Tibial nerve (tissue), 4 donors: ENCODE data around the gene BCL2L15. TPM values are rescaled to one million over a fixed set of nuclear protein-coding genes. Genes with fewer than 3 reads are reported as not detected.
A peak's percentile ranks its signal among the peaks of the same experiment; 100 is the strongest.

Source experiments
- DNase-seq, 2 donors: peaks; one replicate each; pipeline ENCODE4 v3.0.0-alpha.2; 2019; ENCODE audit warnings: low spot score in 2 of 2
- H3K27ac ChIP-seq, 4 donors: fragments of 200-600 bp; sonication (generic) in 3 of 4; one replicate each; pipeline ENCODE4 v1.5.1; 2017 to 2019; ENCODE audit warnings: mild to moderate bottlenecking in 1 of 4
- H3K27me3 ChIP-seq, 2 donors: fragments of 200-600 bp; sonication (generic) in 1 of 2; one replicate each; pipeline versions ENCODE4 v1.5.1 to v1.6.0; 2017 to 2019
- H3K36me3 ChIP-seq, 3 donors: fragments of 200-600 bp; sonication (generic); one replicate each; pipeline ENCODE4 v1.5.1; 2018 to 2019
- H3K4me1 ChIP-seq, 4 donors: fragments of 200-600 bp; sonication (generic) in 3 of 4; one replicate each; pipeline ENCODE4 v1.5.1; 2017 to 2019
- H3K4me3 ChIP-seq, 4 donors: fragments of 200-600 bp; sonication (generic) in 3 of 4; one replicate each; pipeline ENCODE4 v1.5.1; 2017 to 2019; ENCODE audit warnings: mild to moderate bottlenecking in 1 of 4, moderate library complexity in 1 of 4
- H3K9me3 ChIP-seq, 4 donors: fragments of 200-600 bp; sonication (generic) in 3 of 4; one replicate each; pipeline ENCODE4 v1.5.1; 2017 to 2019
- CTCF ChIP-seq, 5 experiments: fragments of 200-600 bp in 3 of 5; fragments of 450-650 bp in 2 of 5; sonication (generic) in 3 of 5; IDR thresholded peaks; one replicate each; pipeline ENCODE4 v1.5.1; 2016 to 2019; ENCODE audit warnings: antibody characterized with exemption in 5 of 5, mild to moderate bottlenecking in 3 of 5, moderate library complexity in 2 of 5
- EP300 ChIP-seq, 2 donors: sonication (generic); formaldehyde crosslinking; IDR thresholded peaks; one replicate each; pipeline ENCODE4 v1.6.1; 2017; ENCODE audit warnings: antibody characterized with exemption in 2 of 2, mild to moderate bottlenecking in 1 of 2
- POLR2A ChIP-seq, 2 donors: fragments of 450-650 bp; IDR thresholded peaks; one replicate each; pipeline ENCODE4 v1.6.1; 2017; ENCODE audit warnings: antibody characterized with exemption in 2 of 2, mild to moderate bottlenecking in 2 of 2, moderate library complexity in 2 of 2
- WGBS, 2 donors: methylation state at CpG; one replicate each; pipeline ENCODE4 v1.1.5; 2018; 5-methylcytosine and 5-hydroxymethylcytosine counted together
- total RNA-seq, 4 donors: library from RNA; depleted of rRNA; stranded (reverse); fragments of >200 nt; gene quantifications; one replicate each; pipeline ENCODE4 v1.1.0, GENCODE V29; 2016

BCL2L15 gene
- total RNA-seq, 4 donors from 2014 or later, result 0.22 to 0.63 (median 0.35) TPM

GRCh38 chr1:113846391-113847035, 40.9 kb downstream of the BCL2L15 start:
- no peak overlapping the region for H3K27ac ChIP-seq
- WGBS, 2 donors, result 81% methylated on average over 2 of the region's 2 CpGs
- no peak for TF ChIP-seq POLR2A (IDR thresholded peaks at IDR 0.05)
- no peak for TF ChIP-seq CTCF (IDR thresholded peaks at IDR 0.05)
- no peak for TF ChIP-seq EP300 (IDR thresholded peaks at IDR 0.05)

DNA sequence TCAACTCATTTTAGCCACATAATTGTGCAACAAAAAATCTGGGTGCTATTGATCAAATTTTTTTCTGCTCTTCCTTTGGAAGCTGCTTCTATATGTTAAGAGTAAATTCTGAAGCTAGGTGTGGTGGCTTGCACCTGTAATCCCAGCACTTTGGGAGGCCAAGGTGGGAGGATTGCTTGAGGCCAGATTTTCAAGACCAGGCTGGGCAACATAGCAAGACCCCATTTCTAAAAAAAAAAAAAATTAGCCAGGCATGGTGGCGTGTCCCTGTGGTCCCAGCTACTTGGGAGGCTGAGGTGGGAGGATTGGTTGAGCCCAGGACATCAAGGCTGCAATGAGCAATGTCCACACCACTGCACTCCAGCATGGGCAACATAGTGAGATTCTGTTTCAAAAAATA, 50.8 kb downstream of the BCL2L15 start:
- Histone ChIP-seq H3K4me3 (no peak overlapping the region), H3K27ac (no peak overlapping the region), H3K36me3 (no peaks in the 10 kb centered on the region), H3K9me3 (no peaks in the 10 kb centered on the region), H3K4me1 (peaks cover 0 to 3% (median 0%) of the 10 kb centered on the region in 4 donors), H3K27me3 (no peaks in the 10 kb centered on the region)
- DNase-seq, result no peak
- TF ChIP-seq EP300 (IDR thresholded peaks at IDR 0.05) (no peak), CTCF (IDR thresholded peaks at IDR 0.05) (no peak)
- 88 to 89% methylated on average over 1 of the region's 1 CpG for WGBS, 2 donors

More at GRCh38 chr1:113846391-113847035, 40.9 kb downstream of the BCL2L15 start:
- Histone ChIP-seq H3K27me3 (no peaks in the 10 kb centered on the region), H3K4me3 (no peak overlapping the region), H3K4me1 (no peaks in the 10 kb centered on the region), H3K9me3 (peaks cover 0 to 4% (median 0%) of the 10 kb centered on the region in 4 donors), H3K36me3 (no peaks in the 10 kb centered on the region)
- no peak for DNase-seq

DNA sequence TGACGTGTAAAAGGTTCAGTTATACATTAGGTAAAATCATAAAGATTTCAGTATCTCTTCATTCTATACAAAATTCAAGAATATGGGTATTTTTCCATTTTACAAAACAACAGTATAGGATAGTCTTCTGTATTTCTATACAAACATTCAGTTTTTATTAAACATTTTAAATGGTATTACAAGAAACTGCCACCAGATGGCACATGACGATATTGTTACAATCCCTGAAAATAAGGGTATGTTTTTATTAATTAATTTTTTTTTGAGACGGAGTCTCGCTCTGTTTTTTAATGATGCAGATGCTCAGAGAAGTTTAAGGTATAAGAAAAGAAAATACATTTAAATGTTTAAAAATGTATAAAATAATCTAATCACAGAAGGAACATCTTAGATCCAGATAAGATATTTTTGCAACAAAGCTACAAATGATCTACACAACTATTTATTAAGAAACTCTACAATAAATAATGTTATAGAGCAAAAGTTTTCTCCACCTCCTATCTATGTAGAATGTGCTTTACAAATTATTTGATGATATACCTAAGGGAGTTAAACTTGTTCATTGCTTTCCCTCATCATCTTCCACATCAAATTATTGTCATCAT, 51.6 kb downstream of the BCL2L15 start:
- Histone ChIP-seq H3K9me3 (no peaks in the 10 kb centered on the region), H3K27ac (no peak overlapping the region), H3K36me3 (no peaks in the 10 kb centered on the region), H3K27me3 (no peaks in the 10 kb centered on the region), H3K4me1 (peaks cover 0 to 3% (median 0%) of the 10 kb centered on the region in 4 donors), H3K4me3 (no peak overlapping the region)
- peak in 1 of 2 donors; percentile 27 for DNase-seq
- peak; percentile 41 to 69 (median 56) for TF ChIP-seq CTCF (IDR thresholded peaks at IDR 0.05)
- TF ChIP-seq POLR2A (IDR thresholded peaks at IDR 0.05), result no peak
- 16 to 18% methylated on average over 4 of the region's 4 CpGs for WGBS, 2 donors

DNA sequence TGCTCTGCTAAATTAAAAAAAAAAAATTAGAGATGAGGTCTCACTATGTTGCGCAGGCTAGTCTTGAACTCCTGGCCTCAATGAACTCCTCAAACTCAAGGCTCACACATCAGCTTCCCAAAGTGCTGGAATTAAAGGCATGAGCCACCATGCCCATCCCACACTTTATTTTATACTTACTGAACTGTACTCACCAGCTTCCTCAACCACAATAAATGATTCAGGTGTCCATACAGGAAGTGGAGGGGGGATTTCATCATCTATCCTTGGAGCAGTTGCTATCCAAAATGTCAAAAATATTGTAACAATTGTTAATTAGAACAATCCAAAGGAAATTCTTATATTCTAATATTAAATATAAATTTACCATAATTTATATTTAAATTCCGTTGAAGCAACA, 52.7 kb downstream of the BCL2L15 start:
- H3K27me3 ChIP-seq, result no peaks in the 10 kb centered on the region
- peaks cover 0 to 3% (median 0%) of the 10 kb centered on the region in 4 donors for H3K4me1 ChIP-seq
- H3K4me3 ChIP-seq, result no peak overlapping the region
- no peak for TF ChIP-seq POLR2A (IDR thresholded peaks at IDR 0.05)
- no peak for TF ChIP-seq EP300 (IDR thresholded peaks at IDR 0.05)
- no peak for TF ChIP-seq CTCF (IDR thresholded peaks at IDR 0.05)
- no peak for DNase-seq
- no peaks in the 10 kb centered on the region for H3K36me3 ChIP-seq
- no peak overlapping the region for H3K27ac ChIP-seq
- no peaks in the 10 kb centered on the region for H3K9me3 ChIP-seq
- WGBS, 2 donors, result 95 to 96% methylated on average over 2 of the region's 2 CpGs

Other genes with a start within 250 kb of the BCL2L15 start
- 10 to 100 TPM; 11.3 to 23.3 (median 17.9) TPM for gene PHTF1, start 128.1 kb downstream of the BCL2L15 start, total RNA-seq
- gene RSBN1, start 75.1 kb downstream of the BCL2L15 start, total RNA-seq, result 10 to 100 TPM; 18.9 to 33.9 (median 28.7) TPM
- gene PTPN22, start 15.9 kb downstream of the BCL2L15 start, total RNA-seq, result 1 to 10 TPM; 2.3 to 4.9 (median 3.5) TPM
- 10 to 100 TPM; 22.1 to 39.9 (median 34.5) TPM for gene AP4B1, start 17.2 kb upstream of the BCL2L15 start, total RNA-seq
- gene DCLRE1B, start 17.7 kb upstream of the BCL2L15 start, total RNA-seq, result 1 to 10 TPM; 3.5 to 7.2 (median 4.3) TPM
- gene HIPK1, start 41.7 kb upstream of the BCL2L15 start, total RNA-seq, result 10 to 100 TPM; 42.3 to 63.4 (median 53.0) TPM
- 100 to 1,000 TPM in 1 of 4 donors, 10 to 100 TPM in 3; 19.2 to 168 (median 50.0) TPM for gene OLFML3, start 91.9 kb upstream of the BCL2L15 start, total RNA-seq